Measurements from ENCODE around the gene SFMBT2.

The SFMBT2 gene

DNA sequence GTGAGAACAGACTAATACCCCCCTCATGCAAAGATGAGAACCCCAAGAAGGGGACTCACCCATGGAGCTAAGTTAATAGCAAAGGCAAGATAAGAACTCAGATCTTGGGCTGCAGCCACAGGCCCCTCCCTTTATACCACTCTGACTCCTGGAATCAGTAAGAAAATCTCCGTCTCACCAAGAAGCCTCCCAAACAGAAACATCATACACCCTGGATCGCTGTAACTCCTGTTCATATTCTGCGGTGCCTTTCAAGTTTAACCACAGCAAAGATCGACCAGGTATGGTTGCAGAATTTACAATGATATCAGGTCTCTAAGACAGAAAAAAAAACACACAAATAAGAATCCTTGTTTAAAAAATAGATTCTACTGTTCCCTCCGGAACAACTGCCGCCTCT, 47.1 kb downstream of the SFMBT2 start:
- Histone ChIP-seq H3K36me3 (ENCODE audit: insufficient read depth, low read length) (no peaks in the 10 kb centered on the region), H3K4me1 (ENCODE audit: insufficient read depth, low read length) (peaks cover 5% of the 10 kb centered on the region), H3K4me3 (ENCODE audit: low read length) (no peak overlapping the region), H3K27me3 (ENCODE audit: insufficient read depth, low read length) (no peaks in the 10 kb centered on the region), H3K9me3 (ENCODE audit: low read length) (peaks cover under 1% of the 10 kb centered on the region), H2AFZ (ENCODE audit: low read depth, low read length) (no peak overlapping the region)

DNA sequence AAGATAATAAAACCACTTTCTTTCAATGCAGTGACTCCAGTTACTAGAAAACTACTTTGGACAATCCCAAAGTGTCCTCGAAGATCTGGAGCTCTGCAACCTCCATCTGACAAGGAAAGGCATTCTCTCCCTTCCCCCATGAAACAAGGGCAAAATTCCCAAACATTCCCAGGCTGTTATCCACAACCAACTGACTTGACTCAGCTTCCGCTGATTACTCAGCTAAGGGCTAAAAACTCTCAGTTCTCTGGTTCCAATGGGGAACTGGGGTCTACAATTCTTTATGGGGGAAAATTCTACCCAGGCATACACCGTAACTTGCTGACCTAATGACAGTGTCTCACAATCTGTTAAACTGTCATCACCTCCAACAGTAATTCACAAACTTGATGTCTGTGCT, 48.4 kb downstream of the SFMBT2 start:
- Histone ChIP-seq H2AFZ (ENCODE audit: low read depth, low read length) (no peak overlapping the region), H3K27me3 (ENCODE audit: insufficient read depth, low read length) (no peaks in the 10 kb centered on the region), H3K9me3 (ENCODE audit: low read length) (peaks cover 4% of the 10 kb centered on the region), H3K4me3 (ENCODE audit: low read length) (no peak overlapping the region), H3K4me1 (ENCODE audit: insufficient read depth, low read length) (peaks cover 5% of the 10 kb centered on the region), H3K36me3 (ENCODE audit: insufficient read depth, low read length) (no peaks in the 10 kb centered on the region)

DNA sequence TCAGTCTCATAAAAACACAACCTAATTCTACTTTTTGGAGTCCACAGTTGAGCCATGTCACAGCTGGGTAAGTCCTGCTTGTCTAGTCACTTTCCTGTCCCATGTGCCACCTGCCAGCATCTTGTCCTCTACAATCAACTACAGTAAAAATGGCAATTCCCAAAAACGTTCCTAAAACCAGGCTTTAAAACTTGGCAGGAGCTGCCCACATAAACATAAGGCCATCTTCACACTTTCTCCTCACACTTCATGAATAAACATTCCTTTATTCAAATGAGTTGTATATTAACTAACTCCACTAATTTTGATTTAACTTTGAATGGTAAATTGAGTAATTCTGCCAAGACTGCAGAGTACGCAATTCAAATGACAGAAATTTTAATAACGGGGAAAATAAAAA, 49.5 kb downstream of the SFMBT2 start:
- no peaks in the 10 kb centered on the region for H3K27me3 ChIP-seq (ENCODE audit: insufficient read depth, low read length)
- peaks cover 4% of the 10 kb centered on the region for H3K9me3 ChIP-seq (ENCODE audit: low read length)
- no peak overlapping the region for H3K4me3 ChIP-seq (ENCODE audit: low read length)

DNA sequence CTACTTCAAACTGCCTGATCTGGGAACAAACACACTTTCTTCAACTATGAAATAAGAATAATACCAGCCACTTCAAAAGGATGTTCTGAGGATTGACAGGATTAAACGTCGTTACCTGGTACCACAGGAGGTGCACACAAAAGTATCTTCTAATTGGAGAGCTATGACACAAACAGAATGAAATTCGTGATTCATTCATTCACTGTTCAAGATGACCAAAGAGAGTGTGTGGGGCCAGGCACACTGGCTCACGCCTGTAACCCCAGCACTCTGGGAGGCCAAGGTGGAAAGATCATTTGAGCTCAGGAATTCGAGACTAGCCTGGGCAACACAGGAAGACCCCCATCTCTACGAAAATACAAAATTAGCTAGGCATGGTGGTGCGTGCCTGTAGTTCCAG, 50.9 kb downstream of the SFMBT2 start:
- H3K4me3 ChIP-seq (ENCODE audit: low read length): no peak overlapping the region

More for the DNA sequence above, 49.5 kb downstream of the SFMBT2 start:
- Histone ChIP-seq H3K4me1 (ENCODE audit: insufficient read depth, low read length) (peaks cover 5% of the 10 kb centered on the region), H3K36me3 (ENCODE audit: insufficient read depth, low read length) (no peaks in the 10 kb centered on the region), H2AFZ (ENCODE audit: low read depth, low read length) (no peak overlapping the region)

DNA sequence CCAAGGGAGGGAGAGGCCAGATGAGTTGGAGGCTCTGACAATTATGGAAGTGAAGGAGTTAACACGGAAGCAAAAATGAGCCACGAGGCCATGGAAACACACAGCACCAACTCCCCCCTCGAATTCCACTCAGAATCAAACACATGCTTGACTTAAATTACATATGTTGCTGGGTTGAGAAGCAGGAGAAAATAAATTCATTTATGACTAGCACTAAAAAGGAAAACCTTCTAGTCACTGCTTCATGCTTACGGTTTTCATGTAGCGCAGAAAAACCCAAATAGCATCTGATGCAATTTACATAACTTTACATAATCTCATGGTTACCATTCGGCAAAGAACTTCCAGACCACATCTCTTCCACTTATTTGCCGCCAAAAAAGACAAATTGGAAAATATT, 51.5 kb downstream of the SFMBT2 start:
- Histone ChIP-seq H3K4me3 (ENCODE audit: low read length) (no peak overlapping the region), H3K4me1 (ENCODE audit: insufficient read depth, low read length) (no peaks in the 10 kb centered on the region), H3K9me3 (ENCODE audit: low read length) (peaks cover 4% of the 10 kb centered on the region), H3K36me3 (ENCODE audit: insufficient read depth, low read length) (no peaks in the 10 kb centered on the region), H3K27me3 (ENCODE audit: insufficient read depth, low read length) (no peaks in the 10 kb centered on the region), H2AFZ (ENCODE audit: low read depth, low read length) (no peak overlapping the region)

More for the DNA sequence above, 50.9 kb downstream of the SFMBT2 start:
- Histone ChIP-seq H2AFZ (ENCODE audit: low read depth, low read length) (no peak overlapping the region), H3K4me1 (ENCODE audit: insufficient read depth, low read length) (no peaks in the 10 kb centered on the region), H3K36me3 (ENCODE audit: insufficient read depth, low read length) (no peaks in the 10 kb centered on the region), H3K9me3 (ENCODE audit: low read length) (peaks cover 4% of the 10 kb centered on the region), H3K27me3 (ENCODE audit: insufficient read depth, low read length) (no peaks in the 10 kb centered on the region)

DNA sequence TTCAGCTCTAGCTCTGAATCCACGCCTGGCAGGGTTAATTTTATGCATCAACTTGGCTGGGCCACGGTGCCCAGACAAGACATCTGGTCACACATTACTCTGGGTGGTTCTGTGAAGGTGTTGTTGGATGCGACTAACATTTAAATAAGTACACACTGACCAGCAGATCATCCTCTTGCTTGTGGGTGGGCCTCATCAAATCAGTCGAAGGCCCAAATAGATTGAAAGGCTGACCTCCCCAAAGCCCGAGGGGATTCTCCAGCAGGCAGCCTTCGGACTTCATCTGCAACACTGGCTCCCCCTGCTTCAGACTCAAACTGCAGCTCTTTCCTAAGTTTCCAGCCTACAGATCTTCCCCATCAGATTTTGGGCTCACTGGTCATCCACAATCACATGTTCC, 53.6 kb downstream of the SFMBT2 start:
- H3K4me1 ChIP-seq (ENCODE audit: insufficient read depth, low read length): no peaks in the 10 kb centered on the region
- H3K4me3 ChIP-seq (ENCODE audit: low read length): no peak overlapping the region
- H3K9me3 ChIP-seq (ENCODE audit: low read length): peaks cover 4% of the 10 kb centered on the region
- H2AFZ ChIP-seq (ENCODE audit: low read depth, low read length): no peak overlapping the region
- no peaks in the 10 kb centered on the region for H3K36me3 ChIP-seq (ENCODE audit: insufficient read depth, low read length)
- H3K27me3 ChIP-seq (ENCODE audit: insufficient read depth, low read length): no peaks in the 10 kb centered on the region

DNA sequence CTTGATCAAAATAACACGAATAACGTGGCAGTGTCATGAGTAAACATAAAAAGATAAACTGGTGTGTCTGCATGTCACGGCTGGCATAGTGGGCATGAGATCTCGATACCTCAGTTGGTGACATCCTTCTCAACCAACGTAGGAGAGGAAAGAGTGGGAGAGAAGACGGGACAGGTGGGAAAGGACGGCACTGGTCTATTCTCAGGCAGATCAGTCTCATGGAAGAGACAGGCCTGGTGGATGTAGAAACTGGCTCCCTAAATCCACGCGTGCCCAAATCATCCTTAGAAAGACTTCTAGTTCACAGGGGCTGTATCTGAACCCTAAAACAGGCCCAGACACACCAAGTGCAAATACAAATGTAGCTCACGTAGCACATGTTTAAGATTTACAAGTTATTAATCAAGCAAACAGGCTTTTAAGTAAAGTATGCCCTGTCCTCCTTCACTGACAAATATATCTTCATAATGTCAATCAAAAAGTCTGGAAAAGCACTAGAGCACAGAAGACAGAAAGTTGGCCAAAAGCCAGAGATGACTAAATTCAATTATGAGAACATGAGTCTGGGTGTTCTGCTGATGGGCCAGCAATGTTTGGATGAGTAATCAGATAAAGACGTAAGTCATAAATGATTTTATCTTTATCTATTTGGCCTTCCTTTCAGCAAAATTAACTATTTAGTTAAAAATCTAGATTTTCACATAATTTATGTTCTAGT, 56.3 kb downstream of the SFMBT2 start:
- peaks cover 4% of the 10 kb centered on the region for H3K9me3 ChIP-seq (ENCODE audit: low read length)
- no peaks in the 10 kb centered on the region for H3K27me3 ChIP-seq (ENCODE audit: insufficient read depth, low read length)
- H3K4me1 ChIP-seq (ENCODE audit: insufficient read depth, low read length): no peaks in the 10 kb centered on the region

DNA sequence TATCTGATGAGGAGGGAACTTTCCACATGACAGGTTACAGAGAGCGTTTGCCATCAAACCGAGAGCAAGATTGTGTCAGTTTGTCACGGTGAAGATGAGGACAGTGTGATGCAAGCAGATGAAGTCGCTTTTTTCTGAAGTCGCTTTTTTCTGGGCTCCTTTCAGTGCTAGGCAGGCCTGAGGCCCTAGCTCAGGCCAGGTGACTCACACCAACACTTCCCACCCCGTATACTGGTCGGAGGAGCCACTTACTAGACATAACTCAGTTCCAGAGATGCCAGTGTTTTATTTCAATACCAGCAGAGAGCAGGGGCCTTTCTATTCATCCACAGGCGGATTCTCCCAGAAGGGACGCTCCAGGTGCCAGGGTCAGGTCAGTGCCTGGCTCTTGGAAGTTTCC, 58.9 kb downstream of the SFMBT2 start:
- H3K4me3 ChIP-seq (ENCODE audit: low read length): no peak overlapping the region
- no peaks in the 10 kb centered on the region for H3K9me3 ChIP-seq (ENCODE audit: low read length)
- no peaks in the 10 kb centered on the region for H3K36me3 ChIP-seq (ENCODE audit: insufficient read depth, low read length)
- no peak overlapping the region for H2AFZ ChIP-seq (ENCODE audit: low read depth, low read length)
- H3K27me3 ChIP-seq (ENCODE audit: insufficient read depth, low read length): no peaks in the 10 kb centered on the region
- no peaks in the 10 kb centered on the region for H3K4me1 ChIP-seq (ENCODE audit: insufficient read depth, low read length)

More for the DNA sequence above, 56.3 kb downstream of the SFMBT2 start:
- Histone ChIP-seq H2AFZ (ENCODE audit: low read depth, low read length) (no peak overlapping the region), H3K4me3 (ENCODE audit: low read length) (no peak overlapping the region), H3K36me3 (ENCODE audit: insufficient read depth, low read length) (no peaks in the 10 kb centered on the region)

DNA sequence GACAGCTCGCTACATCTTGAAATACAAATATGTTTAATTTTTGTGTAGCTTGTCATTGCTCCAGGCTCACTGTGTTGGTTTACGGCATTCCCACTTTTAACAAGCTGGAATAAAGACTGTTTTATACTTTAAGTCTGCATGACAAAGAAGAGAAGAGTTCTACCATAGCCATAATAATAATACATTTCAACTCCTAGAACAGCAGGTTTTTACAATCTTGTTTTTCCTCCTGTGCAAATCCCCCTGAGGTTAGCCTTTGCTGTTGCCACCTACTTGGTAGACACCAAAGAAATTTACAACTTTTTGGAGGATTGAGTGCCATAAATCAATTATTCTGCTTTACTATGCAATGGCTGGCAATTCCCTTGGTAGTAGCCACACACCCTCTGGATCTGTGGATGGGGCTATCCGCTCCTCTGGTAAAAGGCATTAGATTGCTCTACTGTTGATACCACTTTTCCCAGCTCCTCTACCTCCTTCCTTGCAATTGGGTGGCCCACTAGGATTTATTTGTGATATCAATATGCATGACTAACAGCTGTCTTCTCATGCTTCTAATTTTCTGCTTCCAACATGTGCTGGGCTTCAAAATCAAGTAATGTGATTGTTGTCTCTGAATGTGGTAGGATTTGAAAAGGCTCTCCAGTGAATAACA, 60.2 kb downstream of the SFMBT2 start:
- Histone ChIP-seq H3K27me3 (ENCODE audit: insufficient read depth, low read length) (no peaks in the 10 kb centered on the region), H3K36me3 (ENCODE audit: insufficient read depth, low read length) (no peaks in the 10 kb centered on the region), H3K9me3 (ENCODE audit: low read length) (no peaks in the 10 kb centered on the region), H2AFZ (ENCODE audit: low read depth, low read length) (no peak overlapping the region), H3K4me1 (ENCODE audit: insufficient read depth, low read length) (no peaks in the 10 kb centered on the region), H3K4me3 (ENCODE audit: low read length) (no peak overlapping the region)

DNA sequence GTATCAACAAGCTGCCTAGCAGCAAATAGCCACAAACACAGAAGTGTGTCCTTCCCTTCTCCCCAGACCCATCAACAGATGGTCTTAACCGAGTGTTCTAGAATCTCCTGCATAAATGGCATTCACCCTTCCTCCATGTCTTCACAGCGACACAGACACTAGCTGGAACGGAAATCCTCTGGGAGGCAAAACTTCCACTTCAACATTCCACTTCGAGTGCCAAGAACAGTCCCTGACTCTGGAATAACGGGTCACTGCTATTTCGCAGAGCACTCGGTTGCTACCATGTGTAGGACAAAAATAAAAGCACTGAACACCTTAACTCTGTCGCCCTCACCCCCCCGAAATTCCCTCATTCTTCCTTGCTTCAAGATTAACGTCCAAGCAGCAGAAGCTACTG, 65.1 kb downstream of the SFMBT2 start:
- Histone ChIP-seq H2AFZ (ENCODE audit: low read depth, low read length) (no peak overlapping the region), H3K4me1 (ENCODE audit: insufficient read depth, low read length) (no peaks in the 10 kb centered on the region), H3K36me3 (ENCODE audit: insufficient read depth, low read length) (no peaks in the 10 kb centered on the region), H3K27me3 (ENCODE audit: insufficient read depth, low read length) (no peaks in the 10 kb centered on the region), H3K9me3 (ENCODE audit: low read length) (peaks cover 4% of the 10 kb centered on the region), H3K4me3 (ENCODE audit: low read length) (no peak overlapping the region)

DNA sequence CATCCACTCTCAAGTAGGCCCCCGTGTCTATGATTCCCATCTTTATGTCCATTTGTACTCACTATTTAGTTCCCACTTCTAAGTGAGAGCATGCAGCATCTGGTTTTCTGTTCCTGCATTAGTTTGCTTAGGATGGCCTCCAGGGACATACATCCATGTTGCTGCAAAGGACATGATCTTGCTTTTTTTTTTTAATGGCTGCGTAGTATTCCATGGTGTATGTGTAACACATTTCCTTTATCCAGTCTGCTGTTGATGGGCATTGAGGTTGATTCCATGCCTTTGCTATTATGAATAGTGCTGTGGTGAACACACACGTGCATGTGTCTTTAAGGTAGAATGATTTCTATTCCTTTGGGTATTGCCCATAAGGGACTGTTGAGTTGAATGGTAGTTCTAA, 67.8 kb downstream of the SFMBT2 start:
- no peaks in the 10 kb centered on the region for H3K4me1 ChIP-seq (ENCODE audit: insufficient read depth, low read length)
- no peaks in the 10 kb centered on the region for H3K27me3 ChIP-seq (ENCODE audit: insufficient read depth, low read length)
- no peak overlapping the region for H3K4me3 ChIP-seq (ENCODE audit: low read length)
- H3K36me3 ChIP-seq (ENCODE audit: insufficient read depth, low read length): no peaks in the 10 kb centered on the region
- H3K9me3 ChIP-seq (ENCODE audit: low read length): peaks cover 4% of the 10 kb centered on the region
- no peak overlapping the region for H2AFZ ChIP-seq (ENCODE audit: low read depth, low read length)

DNA sequence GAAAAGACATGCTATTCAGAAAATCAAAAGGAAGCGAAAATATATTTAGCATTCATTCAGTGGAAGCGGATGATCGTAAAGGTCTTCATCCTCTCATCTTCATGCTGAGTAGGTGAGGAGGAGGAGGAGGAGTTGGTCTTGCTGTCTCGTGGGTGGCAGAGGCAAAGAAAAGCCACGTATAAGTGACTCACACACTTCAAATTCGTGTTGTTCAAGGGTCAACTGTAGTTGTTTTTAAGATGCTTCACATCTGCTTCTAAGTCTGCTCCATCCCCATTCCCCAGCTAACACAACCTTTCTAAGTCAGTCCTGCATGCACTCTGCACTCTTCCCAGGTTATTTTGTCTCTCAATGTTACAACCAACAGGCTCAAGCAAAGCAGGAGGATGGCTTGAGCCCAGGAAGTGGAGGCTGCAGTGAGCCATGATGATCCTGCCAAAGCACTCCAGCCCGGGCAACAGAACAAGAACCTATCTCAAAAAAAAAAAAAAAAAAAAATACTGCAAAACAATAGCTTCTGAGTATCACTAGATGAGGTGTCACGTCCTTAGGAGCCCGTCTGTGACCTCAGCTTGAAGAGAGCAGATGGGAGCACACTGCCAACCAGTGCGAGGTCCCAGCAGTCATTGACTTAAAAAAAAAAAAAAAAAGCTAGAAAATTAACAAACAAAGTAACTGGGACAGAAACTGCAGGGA, 70.5 kb downstream of the SFMBT2 start:
- no peak overlapping the region for H3K4me3 ChIP-seq (ENCODE audit: low read length)
- no peak overlapping the region for H2AFZ ChIP-seq (ENCODE audit: low read depth, low read length)
- H3K27me3 ChIP-seq (ENCODE audit: insufficient read depth, low read length): no peaks in the 10 kb centered on the region
- no peaks in the 10 kb centered on the region for H3K4me1 ChIP-seq (ENCODE audit: insufficient read depth, low read length)
- no peaks in the 10 kb centered on the region for H3K36me3 ChIP-seq (ENCODE audit: insufficient read depth, low read length)
- H3K9me3 ChIP-seq (ENCODE audit: low read length): peaks cover 4% of the 10 kb centered on the region

DNA sequence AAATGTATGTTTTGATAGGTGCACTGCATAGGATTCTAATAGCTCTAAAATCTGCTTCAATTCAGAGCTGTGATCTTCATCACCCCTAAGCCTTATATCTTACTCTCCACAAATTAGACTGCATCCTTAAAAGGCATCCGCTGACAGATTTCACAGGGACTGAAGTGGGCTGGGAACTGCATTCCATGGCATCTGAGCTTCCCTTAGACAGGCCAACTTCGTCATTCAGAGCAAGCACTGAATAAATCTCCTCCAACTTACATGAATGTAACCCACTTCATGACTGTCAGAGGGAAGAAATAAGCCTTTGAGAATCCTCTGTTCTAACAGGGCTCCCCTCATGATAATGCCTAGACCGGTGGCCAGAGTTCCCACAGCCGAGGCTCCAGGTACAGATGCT, 71.3 kb downstream of the SFMBT2 start:
- no peaks in the 10 kb centered on the region for H3K27me3 ChIP-seq (ENCODE audit: insufficient read depth, low read length)
- H3K4me3 ChIP-seq (ENCODE audit: low read length): no peak overlapping the region
- no peaks in the 10 kb centered on the region for H3K36me3 ChIP-seq (ENCODE audit: insufficient read depth, low read length)
- peaks cover 4% of the 10 kb centered on the region for H3K9me3 ChIP-seq (ENCODE audit: low read length)
- no peaks in the 10 kb centered on the region for H3K4me1 ChIP-seq (ENCODE audit: insufficient read depth, low read length)
- H2AFZ ChIP-seq (ENCODE audit: low read depth, low read length): no peak overlapping the region
